Heart left ventricle (tissue), 16 donors: ENCODE results near the gene NMT2. TPM values are rescaled to one million over a fixed set of nuclear protein-coding genes. Genes with fewer than 3 reads are reported as not detected.

Experiments used
- ATAC-seq, 4 donors: fragments of 200-7000 bp; cut with Tn5 transposase; one replicate each; pipeline ENCODE4 v1.9.1; 2020 to 2022; ENCODE audit warnings: moderate library complexity in 4 of 4, mild to moderate bottlenecking in 3 of 4, moderate number of reproducible peaks in 1 of 4
- DNase-seq, 5 donors: peaks; one replicate each; pipeline ENCODE4 v3.0.0-alpha.2; 2020
- H3K27ac ChIP-seq, 12 donors: fragments of 200-600 bp; sonication (generic) in 4 of 12; one replicate each; pipeline versions ENCODE4 v1.5.0 to v1.8.0; 2016 to 2022; ENCODE audit warnings: mild to moderate bottlenecking in 2 of 12
- H3K27me3 ChIP-seq, 9 donors: fragments of 200-600 bp; sonication (generic) in 2 of 9; one replicate each; pipeline versions ENCODE4 v1.5.1 to v1.8.0; 2016 to 2022; ENCODE audit warnings: mild to moderate bottlenecking in 3 of 9
- H3K36me3 ChIP-seq, 9 donors: fragments of 200-600 bp; sonication (generic) in 2 of 9; one replicate each; pipeline versions ENCODE4 v1.5.0 to v1.8.0; 2018 to 2022; ENCODE audit warnings: mild to moderate bottlenecking in 2 of 9
- H3K4me1 ChIP-seq, 12 donors: fragments of 200-600 bp; sonication (generic) in 4 of 12; one replicate each; pipeline versions ENCODE4 v1.5.0 to v1.8.0; 2016 to 2022; ENCODE audit warnings: mild to moderate bottlenecking in 3 of 12
- H3K4me3 ChIP-seq, 12 donors: fragments of 200-600 bp; sonication (generic) in 4 of 12; one replicate each; pipeline versions ENCODE4 v1.5.0 to v1.8.0; 2017 to 2022; ENCODE audit warnings: mild to moderate bottlenecking in 9 of 12, moderate library complexity in 4 of 12
- H3K9me3 ChIP-seq, 12 donors: fragments of 200-600 bp; sonication (generic) in 4 of 12; one replicate each; pipeline versions ENCODE4 v1.5.0 to v1.8.0; 2016 to 2022; ENCODE audit warnings: mild to moderate bottlenecking in 1 of 12
- POLR2A ChIP-seq, 2 donors: fragments of 450-650 bp; IDR thresholded peaks; one replicate each; pipeline ENCODE4 v1.6.1; 2017; ENCODE audit warnings: antibody characterized with exemption in 2 of 2, mild to moderate bottlenecking in 2 of 2, moderate library complexity in 2 of 2
- WGBS, 4 donors: extraction: QIAGEN DNeasy Blood & Tissue Kit in 2 of 4; methylation state at CpG; one replicate each; pipeline versions ENCODE4 v1.1.5 to v1.1.7; 2013 to 2018; 5-methylcytosine and 5-hydroxymethylcytosine counted together
- intact Hi-C, 10 donors: fragments of 100-400 bp; cut with DNase I; formaldehyde crosslinking; loops; one replicate each; pipeline versions ENCODE4 v1.11.1 to v1.14.2; 2022
- polyA plus RNA-seq, 2 donors: library from polyadenylated mRNA; stranded (reverse); fragments of 200-250 nt; gene quantifications; one replicate each; pipeline ENCODE4 v1.2.3, GENCODE V29; 2013
- total RNA-seq, 9 donors: library from RNA; depleted of rRNA in 2 of 9; stranded (reverse); fragments of >200 nt in 2 of 9; fragmentation: NEBNext Ultra II Directional in 3 of 9; extraction: Animal tissue kit (Norgen Biotek cat#: 25700) in 3 of 9; gene quantifications; one replicate each; pipeline versions ENCODE4 v1.1.0 to v1.2.4, GENCODE V29; 2016 to 2023
- TF ChIP-seq, protein P1 (sequence below), 12 donors: fragments of 200-600 bp; sonication (generic) in 4 of 12; IDR thresholded peaks; one replicate each; pipeline versions ENCODE4 v1.5.0 to v1.8.0; 2018 to 2022; ENCODE audit warnings: antibody characterized with exemption in 12 of 12, mild to moderate bottlenecking in 5 of 12
- donor health status: ischemic (EF 13 %, LVEDD 7.1; RV severe dilation, severe dysfunction).
- donor health status: healthy with polysubstance abuse.
- donor health status: DM: no; HTN: yes; CAD: no.
- donor health status: DM: no; HTN: no; CAD: no.
- donor health status: ischemic (EF 25% LVEDD 6.9; RV normal size, moderate dysfunction).
- donor health status: ischemic (EF 25% LVEDD 5.7; RV mildly dilated, moderate dysfunction).
- donor health status: healthy.
- donor health status: DM: yes; HTN: yes; CAD: no.
- donor health status: ischemic (EF 35%, LVEDD 5.7; RV mildly dilated, moderate dysfunction).
- donor health status: nonischemic (EF 11% LVEDD 7.7; RV severe dilation, severe dysfunction).
- donor health status: DM: yes; HTN: yes; CAD: no.
- donor health status: PGD.
- donor health status: ischemic (EF 29% LVEDD 5.4; RV normal size, mild dysfunction).
- donor health status: nonischemic (EF 23%, LVEDD 6.1; RV moderate dilation, normal function).

NMT2 gene
- total and polyA plus RNA-seq, 11 donors: 6.7 to 19.0 (median 13.2) TPM

DNA sequence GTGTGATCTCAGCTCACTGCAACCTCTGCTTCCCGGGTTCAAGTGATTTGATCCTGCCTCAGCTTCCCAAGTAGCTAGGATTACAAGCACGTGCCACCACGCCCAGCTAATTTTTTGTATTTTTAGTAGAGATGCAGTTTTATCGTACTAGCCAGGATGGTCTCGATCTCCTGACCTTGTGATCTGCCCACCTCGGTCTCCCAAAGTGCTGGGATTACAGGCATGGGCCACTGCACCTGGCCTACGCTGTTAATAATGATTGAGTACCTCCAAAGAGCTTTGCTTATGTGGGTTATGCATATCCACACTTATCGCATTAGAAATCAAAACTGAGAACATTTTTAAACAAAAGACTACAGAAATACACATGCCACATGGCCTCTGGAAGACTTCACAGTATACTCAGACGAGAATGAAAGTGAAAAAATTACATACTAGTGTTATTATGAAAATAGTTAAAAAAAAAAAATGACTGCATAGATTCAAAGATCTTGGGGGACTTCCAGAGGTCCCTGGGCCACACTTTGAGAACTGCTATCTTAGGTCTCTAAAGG lies 45.9 kb downstream of the NMT2 start:
- TF ChIP-seq, protein P1, sequence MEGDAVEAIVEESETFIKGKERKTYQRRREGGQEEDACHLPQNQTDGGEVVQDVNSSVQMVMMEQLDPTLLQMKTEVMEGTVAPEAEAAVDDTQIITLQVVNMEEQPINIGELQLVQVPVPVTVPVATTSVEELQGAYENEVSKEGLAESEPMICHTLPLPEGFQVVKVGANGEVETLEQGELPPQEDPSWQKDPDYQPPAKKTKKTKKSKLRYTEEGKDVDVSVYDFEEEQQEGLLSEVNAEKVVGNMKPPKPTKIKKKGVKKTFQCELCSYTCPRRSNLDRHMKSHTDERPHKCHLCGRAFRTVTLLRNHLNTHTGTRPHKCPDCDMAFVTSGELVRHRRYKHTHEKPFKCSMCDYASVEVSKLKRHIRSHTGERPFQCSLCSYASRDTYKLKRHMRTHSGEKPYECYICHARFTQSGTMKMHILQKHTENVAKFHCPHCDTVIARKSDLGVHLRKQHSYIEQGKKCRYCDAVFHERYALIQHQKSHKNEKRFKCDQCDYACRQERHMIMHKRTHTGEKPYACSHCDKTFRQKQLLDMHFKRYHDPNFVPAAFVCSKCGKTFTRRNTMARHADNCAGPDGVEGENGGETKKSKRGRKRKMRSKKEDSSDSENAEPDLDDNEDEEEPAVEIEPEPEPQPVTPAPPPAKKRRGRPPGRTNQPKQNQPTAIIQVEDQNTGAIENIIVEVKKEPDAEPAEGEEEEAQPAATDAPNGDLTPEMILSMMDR (IDR thresholded peaks at IDR 0.05): no peak
- no peak for TF ChIP-seq POLR2A (IDR thresholded peaks at IDR 0.05)
- Histone ChIP-seq H3K4me1 (peaks cover 0 to 2% (median 0%) of the 10 kb centered on the region in 12 donors), H3K4me3 (no peak overlapping the region), H3K36me3 (peaks cover 0 to 95% (median 65%) of the 10 kb centered on the region in 9 donors), H3K27me3 (no peaks in the 10 kb centered on the region), H3K9me3 (no peaks in the 10 kb centered on the region), H3K27ac (no peak overlapping the region)
- 92 to 95% (median 94%) methylated on average over 9 of the region's 9 CpGs for WGBS, 4 donors
- ATAC-seq (no peak), DNase-seq (no peak)
- intact Hi-C loops: no loop called here

DNA sequence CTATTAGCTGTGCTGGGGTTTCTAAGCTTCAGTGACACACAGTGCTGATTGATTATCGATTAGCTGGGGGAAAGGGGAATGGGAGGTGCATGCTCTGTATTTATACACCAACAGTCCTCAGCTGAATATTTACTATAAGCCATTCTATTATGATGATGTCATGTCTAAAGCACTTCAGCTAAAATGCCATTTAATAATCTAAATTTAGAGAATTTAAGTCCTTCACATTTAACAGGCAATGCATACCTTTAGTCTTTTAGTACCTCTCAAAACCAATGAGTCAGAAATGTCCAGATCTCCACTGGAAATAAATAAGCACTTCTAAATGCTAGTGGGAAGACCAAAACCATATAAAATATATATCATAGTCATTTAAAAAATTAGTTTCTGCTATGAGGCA lies 46.8 kb downstream of the NMT2 start:
- H3K27me3 ChIP-seq: no peaks in the 10 kb centered on the region
- 87 to 98% (median 95%) methylated on average over 1 of the region's 1 CpG for WGBS, 4 donors
- no peak overlapping the region for H3K27ac ChIP-seq
- peaks cover 0 to 2% (median 0%) of the 10 kb centered on the region in 12 donors for H3K4me1 ChIP-seq
- H3K36me3 ChIP-seq: peaks cover 0 to 97% (median 68%) of the 10 kb centered on the region in 9 donors
- DNase-seq (no peak), ATAC-seq (no peak)
- H3K4me3 ChIP-seq: no peak overlapping the region
- TF ChIP-seq POLR2A (IDR thresholded peaks at IDR 0.05): no peak
- TF ChIP-seq, protein P1 (IDR thresholded peaks at IDR 0.05): no peak
- H3K9me3 ChIP-seq: peaks cover 0 to 2% (median 0%) of the 10 kb centered on the region in 12 donors
- intact Hi-C loops: no loop called here

DNA sequence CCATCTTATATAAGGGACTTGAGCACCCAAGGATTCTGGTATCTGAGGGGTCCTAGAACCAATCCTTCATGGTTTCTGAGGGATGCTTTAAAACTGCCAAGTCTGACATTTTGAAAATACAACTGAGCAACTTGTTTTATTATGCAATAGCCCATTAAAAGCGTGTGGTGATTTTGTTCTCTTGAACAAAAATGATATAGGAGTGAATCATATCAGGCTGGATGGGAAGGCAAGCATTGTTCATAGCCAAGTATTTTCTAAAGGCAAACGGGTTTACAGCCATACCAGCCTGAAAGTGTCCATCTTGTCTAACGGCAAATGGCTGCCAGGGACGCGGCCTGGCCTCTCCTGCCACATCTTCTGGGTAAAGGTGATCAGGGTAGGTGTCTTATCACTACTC lies 48.0 kb downstream of the NMT2 start:
- Histone ChIP-seq H3K27me3 (no peaks in the 10 kb centered on the region), H3K9me3 (peaks cover 0 to 12% (median 0%) of the 10 kb centered on the region in 12 donors), H3K4me1 (peaks cover 0 to 2% (median 0%) of the 10 kb centered on the region in 12 donors), H3K4me3 (no peak overlapping the region), H3K36me3 (peaks cover 0 to 96% (median 62%) of the 10 kb centered on the region in 9 donors), H3K27ac (no peak overlapping the region)
- intact Hi-C loops: no loop called here
- TF ChIP-seq, protein P1 (IDR thresholded peaks at IDR 0.05): no peak
- no peak for TF ChIP-seq POLR2A (IDR thresholded peaks at IDR 0.05)
- 92 to 98% (median 95%) methylated on average over 5 of the region's 5 CpGs for WGBS, 4 donors
- ATAC-seq (no peak), DNase-seq (no peak)

DNA sequence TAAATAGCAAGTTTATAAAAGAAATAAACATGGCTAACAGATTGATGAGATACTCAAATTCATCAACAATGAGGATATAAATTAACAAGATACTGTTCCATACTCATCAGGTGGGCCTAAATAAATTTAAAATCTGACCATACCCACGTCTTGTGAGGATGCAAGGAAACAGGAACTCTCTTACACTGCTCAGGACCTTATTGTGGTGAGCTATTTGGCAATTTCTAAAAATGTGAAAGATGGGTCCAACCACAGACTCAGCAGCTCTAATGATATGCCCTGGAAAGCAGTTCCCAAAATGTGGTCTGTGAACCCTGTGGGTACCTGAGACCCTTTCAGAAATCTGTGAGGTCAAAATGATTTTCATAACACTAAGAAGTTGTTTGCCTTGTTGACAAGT lies 49.9 kb downstream of the NMT2 start:
- intact Hi-C loops: no loop called here
- Histone ChIP-seq H3K27ac (no peak overlapping the region), H3K9me3 (peaks cover 0 to 12% (median 0%) of the 10 kb centered on the region in 12 donors), H3K27me3 (no peaks in the 10 kb centered on the region), H3K4me3 (no peak overlapping the region), H3K4me1 (peaks cover 0 to under 1% (median 0%) of the 10 kb centered on the region in 12 donors), H3K36me3 (peaks cover 0 to 94% (median 61%) of the 10 kb centered on the region in 9 donors)
- DNase-seq (no peak), ATAC-seq (no peak)
- no peak for TF ChIP-seq POLR2A (IDR thresholded peaks at IDR 0.05)
- WGBS, 4 donors: 82 to 89% (median 86%) methylated on average over 1 of the region's 1 CpG

DNA sequence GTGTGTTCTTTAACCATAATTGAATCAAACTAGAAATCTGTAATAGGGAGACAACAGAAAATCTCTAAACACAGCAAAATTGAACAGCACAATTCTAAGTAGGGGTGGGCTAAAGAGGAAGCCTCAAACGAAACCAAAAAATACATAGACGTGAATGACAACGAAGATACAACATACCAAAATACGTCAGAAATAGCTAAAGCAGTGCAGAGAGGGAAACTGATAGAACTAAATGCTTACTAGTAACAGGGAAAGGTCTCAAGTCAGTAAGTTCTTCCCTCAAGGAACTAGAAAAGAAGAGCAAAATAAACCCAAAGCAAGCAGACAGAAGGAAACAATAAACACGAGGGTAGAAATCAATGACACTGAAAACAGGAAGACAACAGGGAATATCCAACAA lies 52.3 kb downstream of the NMT2 start:
- peaks cover 0 to 94% (median 67%) of the 10 kb centered on the region in 9 donors for H3K36me3 ChIP-seq
- no peak for TF ChIP-seq POLR2A (IDR thresholded peaks at IDR 0.05)
- TF ChIP-seq, protein P1 (IDR thresholded peaks at IDR 0.05): no peak

More for the DNA sequence above, 52.3 kb downstream of the NMT2 start:
- ATAC-seq (no peak), DNase-seq (no peak)
- no peaks in the 10 kb centered on the region for H3K4me1 ChIP-seq
- no peak overlapping the region for H3K27ac ChIP-seq
- 85 to 94% (median 92%) methylated on average over 5 of the region's 5 CpGs for WGBS, 4 donors
- peaks cover 0 to 12% (median 0%) of the 10 kb centered on the region in 12 donors for H3K9me3 ChIP-seq
- H3K4me3 ChIP-seq: no peak overlapping the region
- no peaks in the 10 kb centered on the region for H3K27me3 ChIP-seq
- intact Hi-C loops: no loop called here
